A673 (cell line): ENCODE measurements around the gene MX2. TPM values are rescaled to one million over a fixed set of nuclear protein-coding genes. Genes with fewer than 3 reads are reported as not detected.
A peak's percentile ranks its signal among the peaks of the same experiment; 100 is the strongest.
"Not testable (repeated sequence)": the region's sequence is repeated elsewhere in the genome, so short reads cannot be mapped to it uniquely, and the experiment has no call there.

Experiments
- BruUV-seq: library from RNA; stranded (reverse); fragments of 400-500 nt; replicated peaks from 2 replicates; lab custom pipeline; 2021; lab: Mats Ljungman, UMichigan
- CTCF ChIA-PET: fragments of 300-600 bp; sonication (Branson Sonifier 250); formaldehyde crosslinking; loops from one replicate; lab custom pipeline; 2022; ENCODE audit warnings: antibody characterized with exemption; lab: Charles Lee
- POLR2A ChIA-PET: fragments of 300-600 bp; sonication (Branson Sonifier 250); formaldehyde crosslinking; loops from one replicate; lab custom pipeline; 2022; ENCODE audit warnings: antibody characterized with exemption; ENCODE audit not compliant: low non-redundant PET; lab: Charles Lee
- DNase-seq: peaks from one replicate; pipeline ENCODE4 v3.0.0-alpha.2; 2015; ENCODE audit warnings: low spot score
- H3K27ac ChIP-seq: fragments of 200-600 bp; sonication (generic); 2 replicates; pipeline ENCODE4 v1.5.1; 2016; ENCODE audit warnings: mixed run types, low read depth, mild to moderate bottlenecking, mixed read lengths, antibody characterized with exemption, low read length; ENCODE audit not compliant: poor library complexity, severe bottlenecking
- H3K27me3 ChIP-seq: fragments of 200-600 bp; sonication (generic); replicated peaks from 2 replicates; pipeline ENCODE4 v1.6.1; 2017; ENCODE audit warnings: mixed run types, low read depth, mild to moderate bottlenecking, mixed read lengths, antibody characterized with exemption, low read length; ENCODE audit not compliant: insufficient read depth, poor library complexity
- H3K36me3 ChIP-seq: fragments of 200-600 bp; sonication (generic); 2 replicates; pipeline ENCODE4 v1.6.1; 2016; ENCODE audit warnings: mixed run types, mild to moderate bottlenecking, mixed read lengths, antibody characterized with exemption, low read length; ENCODE audit not compliant: insufficient read depth, poor library complexity, severe bottlenecking
- H3K4me1 ChIP-seq: fragments of 200-600 bp; sonication (generic); 2 replicates; pipeline ENCODE4 v1.6.1; 2017; ENCODE audit warnings: mixed run types, mild to moderate bottlenecking, mixed read lengths, antibody characterized with exemption, low read length; ENCODE audit not compliant: insufficient read depth, poor library complexity, severe bottlenecking
- H3K4me3 ChIP-seq: fragments of 200-600 bp; sonication (generic); 2 replicates; pipeline ENCODE4 v1.5.1; 2016; ENCODE audit warnings: low read depth, mixed run types, mild to moderate bottlenecking, mixed read lengths, low read length; ENCODE audit not compliant: poor library complexity, severe bottlenecking
- H3K9me3 ChIP-seq: fragments of 200-600 bp; sonication (generic); 2 replicates; pipeline ENCODE4 v1.6.1; 2016; ENCODE audit warnings: mixed run types, low read depth, mild to moderate bottlenecking, mixed read lengths, antibody characterized with exemption, low read length; ENCODE audit not compliant: poor library complexity, severe bottlenecking
- CTCF ChIP-seq: fragments of 300-800, 200-600 bp; sonication (generic); conservative IDR thresholded peaks from 2 replicates; pipeline ENCODE4 v1.5.1; 2017; ENCODE audit warnings: low read depth, mild to moderate bottlenecking, antibody characterized with exemption, low read length, moderate library complexity, mixed read lengths
- EZH2 ChIP-seq: fragments of 200-600 bp; sonication (generic); IDR thresholded peaks from 2 replicates; pipeline ENCODE4 v1.6.1; 2017; ENCODE audit warnings: borderline replicate concordance, low read depth, mild to moderate bottlenecking, mixed read lengths, antibody characterized with exemption, low read length; ENCODE audit not compliant: poor library complexity, severe bottlenecking
- intact Hi-C: fragments of 100-400 bp; cut with micrococcal nuclease; formaldehyde crosslinking; loops from one replicate; pipeline ENCODE4 v1.10.0; 2022; ENCODE audit not compliant: unreplicated experiment
- total RNA-seq: library from RNA; stranded (reverse); gene quantifications from 2 replicates; pipeline ENCODE4 v1.2.3, GENCODE V29; 2021

The MX2 gene
- total RNA-seq, 1 experiment from 2014 or later, result not detected

GRCh38 chr21:41422546-41423304 is 60.9 kb downstream of the MX2 start:
- ChIA-PET POLR2A (no interaction called here), CTCF (no interaction called here)
- intact Hi-C loops, result no loop called here
- Histone ChIP-seq H3K36me3 (no peaks in the 10 kb centered on the region), H3K27me3 (peaks cover 15% of the 10 kb centered on the region), H3K4me1 (no peaks in the 10 kb centered on the region), H3K9me3 (no peaks in the 10 kb centered on the region), H3K4me3 (no peak overlapping the region), H3K27ac (no peak overlapping the region)
- no peak for DNase-seq
- no TSS peak for BruUV-seq
- TF ChIP-seq CTCF, result no peak
- TF ChIP-seq EZH2, result no peak

GRCh38 chr21:41423305-41423636 is 61.4 kb downstream of the MX2 start:
- peaks cover 15% of the 10 kb centered on the region for H3K27me3 ChIP-seq
- H3K4me3 ChIP-seq, BruUV-seq, H3K36me3 ChIP-seq, H3K9me3 ChIP-seq, POLR2A ChIA-PET, H3K27ac ChIP-seq, H3K4me1 ChIP-seq, DNase-seq, intact Hi-C loops, CTCF ChIA-PET: not testable (repeated sequence)

- TF ChIP-seq CTCF (no peak), EZH2 (no peak)
- CTCF ChIA-PET, result no interaction called here
- H3K4me3 ChIP-seq, result peak overlapping the region; percentile 39
- DNase-seq, result no peak
- H3K4me1 ChIP-seq, result no peaks in the 10 kb centered on the region
- H3K27me3 ChIP-seq, result peaks cover 15% of the 10 kb centered on the region
- BruUV-seq, result no TSS peak
- no peaks in the 10 kb centered on the region for H3K36me3 ChIP-seq
- intact Hi-C loops, result no loop called here
- no peak overlapping the region for H3K27ac ChIP-seq
- H3K9me3 ChIP-seq, result no peaks in the 10 kb centered on the region
- POLR2A ChIA-PET, result no interaction called here
Measured at GRCh38 chr21:41425588-41425953, 63.7 kb downstream of the MX2 start.
